Kidney (tissue), 14 donors: ENCODE results near the gene DSTN. TPM values are rescaled to one million over a fixed set of nuclear protein-coding genes. Genes with fewer than 3 reads are reported as not detected.
A peak's percentile ranks its signal among the peaks of the same experiment; 100 is the strongest.

ENCODE experiments used
- DNase-seq, 5 donors: peaks; one replicate each; pipeline ENCODE4 v3.0.0-alpha.2; 2013 to 2020
- FAIRE-seq: peaks from 2 replicates; lab custom pipeline; 2012; peaks lifted over from hg19 to GRCh38; lab: Jason Lieb, UNC
- H3K27ac ChIP-seq, 2 donors: one replicate each; pipeline ENCODE4 v1.7.0; 2013; ENCODE audit warnings: low read depth in 2 of 2, low read length in 2 of 2, inconsistent platforms in 1 of 2
- H3K27me3 ChIP-seq: one replicate; pipeline ENCODE4 v1.7.1; 2013; ENCODE audit warnings: low read length, inconsistent platforms; ENCODE audit not compliant: control insufficient read depth, insufficient read depth
- H3K36me3 ChIP-seq, 3 donors: one replicate each; pipeline versions ENCODE4 v1.7.0 to v1.7.1; 2013; ENCODE audit warnings: low read length in 3 of 3, control low read depth in 1 of 3, inconsistent platforms in 1 of 3; ENCODE audit not compliant: insufficient read depth in 3 of 3, control insufficient read depth in 2 of 3
- H3K4me1 ChIP-seq, 3 donors: one replicate each; pipeline versions ENCODE4 v1.7.0 to v1.7.1; 2013; ENCODE audit warnings: low read length in 3 of 3, inconsistent platforms in 1 of 3, low read depth in 1 of 3; ENCODE audit not compliant: control insufficient read depth in 2 of 3, insufficient read depth in 2 of 3
- H3K4me3 ChIP-seq, 3 donors: one replicate each; pipeline versions ENCODE4 v1.7.0 to v1.8.1; 2013; ENCODE audit warnings: low read length in 3 of 3, control low read depth in 1 of 3, inconsistent platforms in 1 of 3
- H3K9ac ChIP-seq, 3 donors: one replicate each; pipeline versions ENCODE4 v1.7.0 to v1.7.1; 2013; ENCODE audit warnings: low read length in 3 of 3, control low read depth in 1 of 3, inconsistent platforms in 1 of 3
- H3K9me3 ChIP-seq, 3 donors: one replicate each; pipeline versions ENCODE4 v1.7.0 to v1.7.1; 2013; ENCODE audit warnings: low read length in 3 of 3, control low read depth in 1 of 3, inconsistent platforms in 1 of 3; ENCODE audit not compliant: control insufficient read depth in 2 of 3, insufficient read depth in 1 of 3
- CTCF ChIP-seq: IDR thresholded peaks from 3 replicates; pipeline ENCODE4 v1.5.1; 2012; ENCODE audit warnings: mild to moderate bottlenecking, moderate library complexity, borderline replicate concordance; ENCODE audit not compliant: insufficient read depth; ENCODE audit errors: extremely low read depth
- intact Hi-C: fragments of 100-400 bp; cut with DNase I; formaldehyde crosslinking; loops from one replicate; pipeline ENCODE4 v1.11.1; 2022
- polyA plus RNA-seq: library from polyadenylated mRNA; stranded (reverse); fragments of 350-450 nt; fragmentation: Illumina TruSeq; extraction: RNeasy Lipid Tissue Mini Kit (QIAGEN cat#74804); gene quantifications from one replicate; pipeline ENCODE4 v1.2.3, GENCODE V29; 2014; ENCODE audit warnings: low read depth, low replicate concordance; ENCODE audit not compliant: insufficient read depth
- total RNA-seq: library from RNA; stranded (reverse); fragmentation: NEBNext Ultra II Directional; extraction: Animal tissue kit (Norgen Biotek cat#: 25700); gene quantifications from one replicate; pipeline ENCODE4 v1.2.1, GENCODE V29; 2021
- donor health status: control.
- donor health status: control.
- donor health status: control.
- donor health status: control.
- donor health status: control.
- donor health status: DM: yes; HTN: yes; CAD: no.
- donor health status: Normal renal cell carcinoma (clear cell type).

Gene DSTN
- total and polyA plus RNA-seq, 2 donors from 2014 or later, result 409 to 525 TPM

DNA sequence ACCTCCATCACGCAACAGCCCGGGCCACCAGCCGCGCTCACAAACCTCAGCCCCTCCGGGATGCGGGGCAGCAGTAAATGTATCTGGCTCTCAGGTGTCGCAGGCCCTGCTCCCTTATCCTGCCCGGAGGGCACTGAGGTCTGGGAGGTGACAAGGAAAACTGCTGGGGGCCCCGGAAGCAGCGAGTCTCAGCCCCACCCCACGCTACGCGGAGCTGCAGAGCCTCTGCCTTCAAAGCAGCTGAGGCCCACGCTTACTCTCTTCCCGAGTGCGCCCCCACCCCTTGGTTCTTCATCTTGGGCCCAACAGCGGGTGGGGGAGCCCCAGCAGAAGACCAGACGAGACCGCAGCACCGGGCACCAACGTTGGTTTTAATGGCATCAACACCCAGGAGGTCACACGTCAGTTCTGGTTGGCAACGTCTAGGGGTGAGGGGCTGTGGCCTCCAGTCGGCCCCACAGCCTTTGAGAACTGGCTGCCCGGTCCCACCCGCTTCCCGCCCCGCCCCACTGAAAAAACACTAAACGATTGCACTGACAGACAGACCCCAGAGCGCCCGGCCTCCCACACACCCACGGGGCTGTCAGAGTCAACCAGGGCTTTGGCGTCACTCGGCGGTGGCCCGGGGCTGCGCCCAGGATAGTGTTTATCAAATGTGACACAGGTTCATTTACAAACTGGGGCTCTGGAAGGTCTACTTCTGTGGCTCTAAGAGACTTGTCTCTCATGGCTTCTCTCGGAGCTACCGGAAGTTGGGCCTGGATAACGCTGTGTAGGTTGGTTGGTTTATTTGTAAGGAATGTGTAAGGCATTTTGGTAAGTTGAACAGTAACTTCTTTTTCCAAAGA is 43.7 kb downstream of the DSTN start:
- peaks cover 0 to 12% (median 0%) of the 10 kb centered on the region in 3 donors for H3K4me1 ChIP-seq
- no peak overlapping the region for H3K4me3 ChIP-seq
- TF ChIP-seq CTCF, result no peak
- peak overlapping the region in 1 of 2 donors; percentile 43 for H3K27ac ChIP-seq
- H3K27me3 ChIP-seq, result no peaks in the 10 kb centered on the region
- peaks cover 3 to 21% (median 9%) of the 10 kb centered on the region in 3 donors for H3K36me3 ChIP-seq
- DNase-seq (peak in 2 of 5 donors; percentile 52 to 76), FAIRE-seq (no peak)
- H3K9me3 ChIP-seq, result no peaks in the 10 kb centered on the region
- intact Hi-C loops, result no loop called here
- no peak overlapping the region for H3K9ac ChIP-seq

GRCh38 chr20:17614176-17614811 is 44.4 kb downstream of the DSTN start:
- intact Hi-C loops, result no loop called here
- peak; percentile 30 to 94 (median 61) for DNase-seq

DNA sequence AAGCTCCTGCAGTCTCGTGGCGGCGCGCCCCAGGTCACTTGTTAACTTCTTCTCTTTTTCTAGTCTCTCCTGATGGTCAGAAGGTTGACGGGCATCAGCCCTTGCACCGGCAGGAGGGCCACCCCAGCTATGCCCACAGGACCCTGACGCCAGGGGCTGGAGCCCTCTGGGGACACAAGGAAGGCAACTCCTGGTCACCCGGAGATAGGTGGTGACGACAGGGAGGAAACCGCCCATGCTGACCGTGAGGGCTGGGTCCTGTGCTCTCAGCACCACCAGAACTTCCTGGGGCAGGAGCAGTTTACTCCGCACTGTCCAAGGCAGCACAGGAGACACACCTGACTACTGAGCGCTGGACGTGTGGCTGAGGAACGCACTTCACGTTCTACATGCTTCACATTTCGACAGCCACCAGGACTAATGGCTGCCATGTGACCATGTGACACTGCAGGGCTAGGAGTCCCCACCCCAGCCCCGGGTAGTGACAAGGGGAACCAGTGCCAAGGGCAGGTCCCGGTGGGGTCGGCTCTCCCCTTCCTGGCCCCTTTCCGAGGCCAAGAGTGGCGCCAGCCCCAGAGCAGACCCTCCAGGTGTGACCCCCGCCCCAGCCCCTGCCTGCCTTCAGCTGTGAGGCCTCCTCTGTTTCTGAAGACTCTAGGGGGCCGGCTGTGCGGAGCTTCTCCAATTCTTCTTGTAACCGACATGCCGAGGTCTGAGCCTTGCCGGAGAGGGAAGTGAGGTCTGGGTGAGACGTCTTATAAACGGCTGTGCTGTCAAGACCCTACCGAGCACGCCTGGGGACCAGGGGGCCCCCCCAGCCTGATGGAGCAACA is 45.2 kb downstream of the DSTN start:
- peak in 2 of 5 donors; percentile 49 to 81 for DNase-seq
- no peaks in the 10 kb centered on the region for H3K27me3 ChIP-seq
- no peak overlapping the region for H3K27ac ChIP-seq
- no peak for FAIRE-seq
- H3K4me1 ChIP-seq, result peaks cover 0 to 12% (median 0%) of the 10 kb centered on the region in 3 donors
- peak overlapping the region in 1 of 3 donors; percentile 5 for H3K9ac ChIP-seq
- TF ChIP-seq CTCF, result no peak
- peaks cover 0 to 17% (median 8%) of the 10 kb centered on the region in 3 donors for H3K36me3 ChIP-seq
- no peak overlapping the region for H3K4me3 ChIP-seq
- intact Hi-C loops, result no loop called here
- H3K9me3 ChIP-seq, result no peaks in the 10 kb centered on the region

More at GRCh38 chr20:17614176-17614811, 44.4 kb downstream of the DSTN start:
- peak overlapping the region in 1 of 2 donors; percentile 7 for H3K27ac ChIP-seq
- H3K36me3 ChIP-seq, result peaks cover 0 to 17% (median 8%) of the 10 kb centered on the region in 3 donors
- no peaks in the 10 kb centered on the region for H3K27me3 ChIP-seq
- no peak overlapping the region for H3K4me3 ChIP-seq
- no peak for TF ChIP-seq CTCF
- no peaks in the 10 kb centered on the region for H3K9me3 ChIP-seq
- no peak for FAIRE-seq
- peaks cover 0 to 12% (median 0%) of the 10 kb centered on the region in 3 donors for H3K4me1 ChIP-seq
- no peak overlapping the region for H3K9ac ChIP-seq
